ENCODE measurements around the gene PARP12. TPM values are rescaled to one million over a fixed set of nuclear protein-coding genes. Genes with fewer than 3 reads are reported as not detected.

The PARP12 gene
- total RNA-seq: 17.4 and 18.4 TPM in 2 replicates

GRCh38 chr7:140062528-140063299 is at the start of gene PARP12:
TSS of gene PARP12 (minus strand) at chr7:140062951. CDS start at chr7:140062847, 104 bp downstream.

Other genes starting within 250 kb of the PARP12 start
- gene TBXAS1, start 233.7 kb downstream of the PARP12 start, total RNA-seq: 0.62 TPM in 1 of 2 replicates, not detected in the other
- gene KDM7A, start 114.0 kb upstream of the PARP12 start, total RNA-seq: 4.3 and 7.1 TPM in 2 replicates

Data from uterine smooth muscle cell (primary cell).